Activated CD4-positive, alpha-beta T cell treated with anti-CD3 and anti-CD28 coated beads, Interleukin-2, amount 10 ng/mL, durations not matched to agents 24 days and 14 days (primary cell): Measurements from ENCODE around the gene ACTN1. TPM values are rescaled to one million over a fixed set of nuclear protein-coding genes. Genes with fewer than 3 reads are reported as not detected.
A peak's percentile ranks its signal among the peaks of the same experiment; 100 is the strongest.

Experiments used
- DNase-seq: peaks from one replicate; pipeline ENCODE4 v3.0.0; 2022
- H3K27ac Mint-ChIP-seq: one replicate; pipeline ENCODE4 v1.8.0; 2022; ENCODE audit warnings: mild to moderate bottlenecking, mixed read lengths
- H3K27me3 Mint-ChIP-seq: one replicate; pipeline ENCODE4 v1.8.0; 2022; ENCODE audit warnings: mixed read lengths
- H3K36me3 Mint-ChIP-seq: one replicate; pipeline ENCODE4 v1.8.0; 2022; ENCODE audit warnings: low read depth, mild to moderate bottlenecking, mixed read lengths
- H3K4me1 Mint-ChIP-seq: one replicate; pipeline ENCODE4 v1.8.0; 2021; ENCODE audit warnings: mixed read lengths
- H3K4me3 Mint-ChIP-seq: one replicate; pipeline ENCODE4 v1.8.0; 2022; ENCODE audit warnings: mild to moderate bottlenecking, moderate library complexity, mixed read lengths
- H3K9me3 Mint-ChIP-seq: one replicate; pipeline ENCODE4 v1.8.0; 2021; ENCODE audit warnings: mixed read lengths
- intact Hi-C: fragments of 100-400 bp; cut with micrococcal nuclease; formaldehyde crosslinking; loops from one replicate; pipeline ENCODE4 v1.15.1; 2023
- total RNA-seq: library from RNA; stranded (reverse); gene quantifications from 2 replicates; pipeline ENCODE4 v1.2.3, GENCODE V29; 2022

The ACTN1 gene
- total RNA-seq, 1 donor from 2014 or later: 52.6 TPM

GRCh38 chr14:69004731-69005431 is 25.8 kb upstream of the ACTN1 start:
- no peak overlapping the region for H3K4me3 Mint-ChIP-seq
- no peaks in the 10 kb centered on the region for H3K36me3 Mint-ChIP-seq
- H3K27ac Mint-ChIP-seq: no peak overlapping the region
- H3K9me3 Mint-ChIP-seq: no peaks in the 10 kb centered on the region
- intact Hi-C loops: no loop called here
- no peak for DNase-seq
- no peaks in the 10 kb centered on the region for H3K27me3 Mint-ChIP-seq
- H3K4me1 Mint-ChIP-seq: no peaks in the 10 kb centered on the region

GRCh38 chr14:69003626-69004025 is 24.5 kb upstream of the ACTN1 start:
- Mint-ChIP-seq H3K9me3 (no peaks in the 10 kb centered on the region), H3K4me3 (no peak overlapping the region), H3K36me3 (no peaks in the 10 kb centered on the region), H3K4me1 (no peaks in the 10 kb centered on the region), H3K27me3 (no peaks in the 10 kb centered on the region), H3K27ac (no peak overlapping the region)
- intact Hi-C loops: no loop called here
- no peak for DNase-seq

GRCh38 chr14:69002069-69002468 is 23.0 kb upstream of the ACTN1 start:
- intact Hi-C loops: no loop called here
- H3K27ac Mint-ChIP-seq: no peak overlapping the region
- H3K9me3 Mint-ChIP-seq: no peaks in the 10 kb centered on the region
- no peaks in the 10 kb centered on the region for H3K4me1 Mint-ChIP-seq
- H3K4me3 Mint-ChIP-seq: no peak overlapping the region
- DNase-seq: no peak
- H3K27me3 Mint-ChIP-seq: no peaks in the 10 kb centered on the region
- H3K36me3 Mint-ChIP-seq: no peaks in the 10 kb centered on the region

GRCh38 chr14:69001375-69001774 is 22.3 kb upstream of the ACTN1 start:
- H3K27ac Mint-ChIP-seq: no peak overlapping the region
- no peaks in the 10 kb centered on the region for H3K36me3 Mint-ChIP-seq
- no peaks in the 10 kb centered on the region for H3K9me3 Mint-ChIP-seq
- no peaks in the 10 kb centered on the region for H3K27me3 Mint-ChIP-seq
- DNase-seq: no peak
- no peak overlapping the region for H3K4me3 Mint-ChIP-seq
- intact Hi-C loops: no loop called here
- H3K4me1 Mint-ChIP-seq: no peaks in the 10 kb centered on the region

GRCh38 chr14:68998062-68998461 is 19.0 kb upstream of the ACTN1 start:
- DNase-seq: no peak
- no peak overlapping the region for H3K4me3 Mint-ChIP-seq
- H3K27ac Mint-ChIP-seq: no peak overlapping the region
- H3K9me3 Mint-ChIP-seq: peaks cover 8% of the 10 kb centered on the region
- H3K27me3 Mint-ChIP-seq: no peaks in the 10 kb centered on the region
- H3K4me1 Mint-ChIP-seq: peaks cover 10% of the 10 kb centered on the region
- H3K36me3 Mint-ChIP-seq: no peaks in the 10 kb centered on the region
- intact Hi-C loops: no loop called here

- Mint-ChIP-seq H3K27me3 (peaks cover 2% of the 10 kb centered on the region), H3K4me3 (peak overlapping the region; percentile 34), H3K9me3 (peaks cover 8% of the 10 kb centered on the region), H3K27ac (peak overlapping the region; percentile 18), H3K4me1 (peaks cover 10% of the 10 kb centered on the region), H3K36me3 (no peaks in the 10 kb centered on the region)
- intact Hi-C loops: no loop called here
- no peak for DNase-seq
Observed at GRCh38 chr14:68995731-68996130, 16.6 kb upstream of the ACTN1 start.

GRCh38 chr14:68994056-68994455 is 15.0 kb upstream of the ACTN1 start:
- Mint-ChIP-seq H3K27me3 (peaks cover 3% of the 10 kb centered on the region), H3K27ac (no peak overlapping the region), H3K4me3 (no peak overlapping the region), H3K4me1 (peaks cover 10% of the 10 kb centered on the region), H3K36me3 (no peaks in the 10 kb centered on the region), H3K9me3 (peaks cover 8% of the 10 kb centered on the region)
- DNase-seq: no peak
- intact Hi-C loops: no loop called here

GRCh38 chr14:68987653-68988036 is 8.5 kb upstream of the ACTN1 start:
- H3K27me3 Mint-ChIP-seq: peaks cover 14% of the 10 kb centered on the region
- no peak overlapping the region for H3K27ac Mint-ChIP-seq
- DNase-seq: no peak
- no peaks in the 10 kb centered on the region for H3K9me3 Mint-ChIP-seq
- H3K4me1 Mint-ChIP-seq: peaks cover 4% of the 10 kb centered on the region
- no peaks in the 10 kb centered on the region for H3K36me3 Mint-ChIP-seq
- intact Hi-C loops: no loop called here
- no peak overlapping the region for H3K4me3 Mint-ChIP-seq

- peaks cover 18% of the 10 kb centered on the region for H3K27me3 Mint-ChIP-seq
- intact Hi-C loops: no loop called here
- no peak overlapping the region for H3K27ac Mint-ChIP-seq
- peaks cover 4% of the 10 kb centered on the region for H3K4me1 Mint-ChIP-seq
- no peak for DNase-seq
- H3K36me3 Mint-ChIP-seq: no peaks in the 10 kb centered on the region
- no peak overlapping the region for H3K4me3 Mint-ChIP-seq
- H3K9me3 Mint-ChIP-seq: no peaks in the 10 kb centered on the region
Observed at GRCh38 chr14:68986926-68987652, 8.0 kb upstream of the ACTN1 start.

GRCh38 chr14:68986225-68986624 is 7.1 kb upstream of the ACTN1 start:
- intact Hi-C loops: no loop called here
- no peak overlapping the region for H3K4me3 Mint-ChIP-seq
- no peak overlapping the region for H3K27ac Mint-ChIP-seq
- H3K27me3 Mint-ChIP-seq: peaks cover 24% of the 10 kb centered on the region
- no peak for DNase-seq
- no peaks in the 10 kb centered on the region for H3K9me3 Mint-ChIP-seq
- no peaks in the 10 kb centered on the region for H3K36me3 Mint-ChIP-seq
- peaks cover 4% of the 10 kb centered on the region for H3K4me1 Mint-ChIP-seq

- Mint-ChIP-seq H3K27me3 (peaks cover 33% of the 10 kb centered on the region), H3K27ac (no peak overlapping the region), H3K4me3 (no peak overlapping the region), H3K36me3 (no peaks in the 10 kb centered on the region), H3K9me3 (no peaks in the 10 kb centered on the region), H3K4me1 (peaks cover 8% of the 10 kb centered on the region)
- DNase-seq: no peak
- intact Hi-C loops: no loop called here
Observed at GRCh38 chr14:68984686-68985085, 5.6 kb upstream of the ACTN1 start.

GRCh38 chr14:68983191-68983590 is 4.1 kb upstream of the ACTN1 start:
- no peak overlapping the region for H3K4me3 Mint-ChIP-seq
- H3K9me3 Mint-ChIP-seq: no peaks in the 10 kb centered on the region
- H3K27ac Mint-ChIP-seq: no peak overlapping the region
- no peaks in the 10 kb centered on the region for H3K36me3 Mint-ChIP-seq
- H3K4me1 Mint-ChIP-seq: peaks cover 5% of the 10 kb centered on the region
- DNase-seq: no peak
- peaks cover 32% of the 10 kb centered on the region for H3K27me3 Mint-ChIP-seq
- intact Hi-C loops: no loop called here

- no peak for DNase-seq
- intact Hi-C loops: no loop called here
- no peak overlapping the region for H3K27ac Mint-ChIP-seq
- H3K9me3 Mint-ChIP-seq: no peaks in the 10 kb centered on the region
- H3K36me3 Mint-ChIP-seq: no peaks in the 10 kb centered on the region
- H3K4me3 Mint-ChIP-seq: no peak overlapping the region
- H3K4me1 Mint-ChIP-seq: peaks cover 5% of the 10 kb centered on the region
- H3K27me3 Mint-ChIP-seq: peaks cover 32% of the 10 kb centered on the region
Observed at GRCh38 chr14:68982581-68982980, 3.5 kb upstream of the ACTN1 start.

GRCh38 chr14:68981539-68981976 is 2.5 kb upstream of the ACTN1 start:
- DNase-seq: no peak
- H3K36me3 Mint-ChIP-seq: peaks cover 5% of the 10 kb centered on the region
- intact Hi-C loops: no loop called here

More at GRCh38 chr14:68981539-68981976, 2.5 kb upstream of the ACTN1 start:
- Mint-ChIP-seq H3K9me3 (no peaks in the 10 kb centered on the region), H3K27me3 (peaks cover 32% of the 10 kb centered on the region), H3K4me1 (peaks cover 13% of the 10 kb centered on the region), H3K4me3 (no peak overlapping the region), H3K27ac (no peak overlapping the region)
